Omental fat pad (tissue), 4 donors: ENCODE measurements around the gene NPTXR. TPM values are rescaled to one million over a fixed set of nuclear protein-coding genes. Genes with fewer than 3 reads are reported as not detected.

ENCODE experiments used
- ATAC-seq: fragments of 150-250 bp; one replicate; pipeline ENCODE4 v1.9.1; 2016; ENCODE audit warnings: mild to moderate bottlenecking, moderate library complexity; ENCODE audit not compliant: low FRiP score
- DNase-seq: peaks from one replicate; pipeline ENCODE4 v3.0.0-alpha.2; 2019; ENCODE audit warnings: low spot score
- CTCF ChIP-seq, 3 donors: fragments of 450-650 bp; IDR thresholded peaks; one replicate each; pipeline ENCODE4 v1.5.1; 2016 to 2017; ENCODE audit warnings: antibody characterized with exemption in 3 of 3, mild to moderate bottlenecking in 3 of 3, moderate library complexity in 2 of 3
- total RNA-seq, 4 donors: library from RNA; depleted of rRNA; stranded (reverse); fragments of >200 nt; gene quantifications; one replicate each; pipeline ENCODE4 v1.1.0, GENCODE V29; 2016

The NPTXR gene
- total RNA-seq, 4 donors from 2014 or later, result 2.4 to 3.8 (median 3.0) TPM

GRCh38 chr22:38872831-38873248, 29.0 kb upstream of the NPTXR start:
- DNase-seq (no peak), ATAC-seq (peak; percentile 32)
- no peak for TF ChIP-seq CTCF (IDR thresholded peaks at IDR 0.05)

GRCh38 chr22:38872172-38872830, 28.5 kb upstream of the NPTXR start, which contains the start of gene CBX6:
TSS of gene CBX6 (minus strand) at chr22:38872216. CDS start at chr22:38872190, 26 bp downstream.
- DNase-seq (peak; percentile 84), ATAC-seq (peak; percentile 75)
- TF ChIP-seq CTCF (IDR thresholded peaks at IDR 0.05), result no peak

GRCh38 chr22:38871360-38872171, 27.7 kb upstream of the NPTXR start:
- ATAC-seq, result peak; percentile 10
- TF ChIP-seq CTCF (IDR thresholded peaks at IDR 0.05), result no peak
- DNase-seq, result no peak

GRCh38 chr22:38870791-38871359, 27.0 kb upstream of the NPTXR start:
- TF ChIP-seq CTCF (IDR thresholded peaks at IDR 0.05), result no peak
- no peak for ATAC-seq
- DNase-seq, result no peak

DNA sequence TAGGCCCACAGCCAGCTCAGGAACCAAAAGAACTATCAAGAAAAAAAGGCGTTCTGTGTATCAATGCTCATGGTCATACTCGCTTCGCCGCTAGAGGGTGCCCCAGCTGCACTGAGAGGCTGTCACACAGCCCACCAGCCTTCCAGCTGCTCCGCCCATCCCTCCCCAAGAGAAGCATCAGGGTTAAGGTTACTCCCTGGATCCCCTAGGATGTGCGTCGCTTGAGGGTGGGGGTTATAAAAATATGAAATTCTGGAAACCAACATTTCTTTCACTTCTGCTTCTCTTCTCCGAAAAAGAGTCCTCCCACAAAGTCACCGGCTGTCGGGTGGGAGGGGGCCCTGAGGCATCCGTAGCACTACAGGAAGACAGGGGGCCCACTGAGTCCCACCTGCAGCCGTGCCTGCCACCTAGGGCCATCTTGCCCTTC, 26.5 kb upstream of the NPTXR start:
- peak in 1 of 3 donors; percentile 61 for TF ChIP-seq CTCF (IDR thresholded peaks at IDR 0.05)
- peak; percentile 35 for ATAC-seq
- peak; percentile 99 for DNase-seq

DNA sequence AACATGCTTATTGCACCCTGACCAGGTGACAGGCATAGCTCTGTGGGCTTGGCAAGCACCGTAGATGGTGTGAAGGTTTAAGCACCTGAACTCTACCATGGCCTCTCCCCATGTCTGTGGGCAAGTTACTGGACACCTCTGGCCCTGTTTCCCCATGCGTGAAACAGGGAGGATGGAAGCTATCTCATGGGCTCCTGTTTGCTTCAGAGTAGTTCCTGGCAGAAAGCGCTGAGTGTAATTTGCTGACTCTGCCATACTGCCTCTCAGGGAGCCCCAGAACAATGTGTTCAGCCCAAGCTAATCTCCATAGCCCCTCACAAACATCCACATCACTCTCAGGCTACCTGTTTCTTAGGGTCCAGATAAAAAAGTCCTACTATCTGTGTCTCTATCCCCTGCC, 25.8 kb upstream of the NPTXR start:
- no peak for TF ChIP-seq CTCF (IDR thresholded peaks at IDR 0.05)
- DNase-seq (no peak), ATAC-seq (no peak)
